Muscle layer of duodenum (tissue), 2 donors: ENCODE measurements around the gene GAPDHS.

ENCODE experiments used
- H3K27ac ChIP-seq: one replicate; pipeline ENCODE4 v1.7.0; 2013; ENCODE audit warnings: mild to moderate bottlenecking, low read length
- H3K27me3 ChIP-seq: one replicate; pipeline ENCODE4 v1.7.0; 2013; ENCODE audit warnings: low read depth, mild to moderate bottlenecking, control low read depth, low read length
- H3K36me3 ChIP-seq, 2 donors: one replicate each; pipeline ENCODE4 v1.7.0; 2013; ENCODE audit warnings: low read length in 2 of 2, control low read depth in 1 of 2, mild to moderate bottlenecking in 1 of 2; ENCODE audit not compliant: insufficient read depth in 2 of 2, control insufficient read depth in 1 of 2
- H3K4me1 ChIP-seq, 2 donors: one replicate each; pipeline ENCODE4 v1.7.0; 2013; ENCODE audit warnings: low read length in 2 of 2, mild to moderate bottlenecking in 2 of 2, control low read depth in 1 of 2, moderate library complexity in 1 of 2; ENCODE audit not compliant: insufficient read depth in 2 of 2, control insufficient read depth in 1 of 2
- H3K4me3 ChIP-seq, 2 donors: one replicate each; pipeline ENCODE4 v1.7.0; 2013; ENCODE audit warnings: low read length in 2 of 2, low read depth in 1 of 2, mild to moderate bottlenecking in 1 of 2
- H3K9me3 ChIP-seq, 2 donors: one replicate each; pipeline ENCODE4 v1.7.0; 2013; ENCODE audit warnings: low read length in 2 of 2, control low read depth in 1 of 2, mild to moderate bottlenecking in 1 of 2; ENCODE audit not compliant: control insufficient read depth in 1 of 2
- donor health status: healthy.

GAPDHS gene

GRCh38 chr19:35533201-35533821 is at the start of gene GAPDHS:
Gene GAPDHS (plus strand): TSS chr19:35533456. CDS start chr19:35533528, 72 bp downstream.
- Histone ChIP-seq H3K4me1 (no peaks in the 10 kb centered on the region), H3K36me3 (no peaks in the 10 kb centered on the region), H3K27me3 (peaks cover 16% of the 10 kb centered on the region), H3K27ac (no peak within 1 kb of the TSS), H3K4me3 (no peak within 1 kb of the TSS), H3K9me3 (no peaks in the 10 kb centered on the region)

DNA sequence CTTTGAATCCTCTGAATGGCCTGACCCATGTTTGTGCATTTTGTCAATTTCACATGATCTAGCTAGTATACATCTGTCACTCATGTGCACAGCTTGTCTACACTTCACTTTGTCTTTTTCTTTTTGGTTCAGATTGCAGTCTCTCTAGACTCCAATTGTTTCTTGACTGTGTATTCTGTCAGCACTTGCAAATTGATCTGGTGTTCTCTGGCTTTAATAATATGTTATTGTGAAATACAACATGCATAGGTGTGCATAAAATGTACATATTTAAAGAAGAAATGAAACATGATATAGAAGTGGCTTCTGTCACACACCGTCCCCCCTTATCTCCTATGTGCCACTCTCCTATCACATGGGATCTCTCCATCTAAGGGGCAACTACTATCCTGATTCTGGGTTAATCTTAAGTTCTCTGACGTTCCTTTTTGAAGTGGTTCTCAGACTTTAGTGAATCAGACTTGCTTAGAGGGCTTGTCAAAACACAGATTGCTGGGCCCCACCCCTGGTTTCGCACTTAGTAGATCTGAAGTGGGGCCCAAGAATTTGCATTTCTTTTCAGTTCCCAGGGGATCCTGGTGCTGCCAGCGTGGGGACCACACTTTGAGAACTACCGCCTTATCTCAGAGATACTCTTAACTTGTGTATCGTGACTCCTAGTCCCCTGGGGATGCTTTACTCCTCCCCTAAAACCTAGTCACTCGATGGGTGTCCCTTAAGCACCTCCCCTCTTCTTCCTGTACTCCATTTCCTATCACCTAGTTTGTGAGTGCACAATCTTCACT is 48.8 kb upstream of the GAPDHS start:
- Histone ChIP-seq H3K9me3 (no peaks in the 10 kb centered on the region), H3K27ac (no peak overlapping the region), H3K36me3 (no peaks in the 10 kb centered on the region), H3K4me3 (no peak overlapping the region), H3K27me3 (no peaks in the 10 kb centered on the region), H3K4me1 (no peaks in the 10 kb centered on the region)

- Histone ChIP-seq H3K27me3 (no peaks in the 10 kb centered on the region), H3K27ac (no peak overlapping the region), H3K36me3 (no peaks in the 10 kb centered on the region), H3K4me3 (no peak overlapping the region), H3K9me3 (no peaks in the 10 kb centered on the region), H3K4me1 (no peaks in the 10 kb centered on the region)
Observed at GRCh38 chr19:35486268-35486708, 47.0 kb upstream of the GAPDHS start.

DNA sequence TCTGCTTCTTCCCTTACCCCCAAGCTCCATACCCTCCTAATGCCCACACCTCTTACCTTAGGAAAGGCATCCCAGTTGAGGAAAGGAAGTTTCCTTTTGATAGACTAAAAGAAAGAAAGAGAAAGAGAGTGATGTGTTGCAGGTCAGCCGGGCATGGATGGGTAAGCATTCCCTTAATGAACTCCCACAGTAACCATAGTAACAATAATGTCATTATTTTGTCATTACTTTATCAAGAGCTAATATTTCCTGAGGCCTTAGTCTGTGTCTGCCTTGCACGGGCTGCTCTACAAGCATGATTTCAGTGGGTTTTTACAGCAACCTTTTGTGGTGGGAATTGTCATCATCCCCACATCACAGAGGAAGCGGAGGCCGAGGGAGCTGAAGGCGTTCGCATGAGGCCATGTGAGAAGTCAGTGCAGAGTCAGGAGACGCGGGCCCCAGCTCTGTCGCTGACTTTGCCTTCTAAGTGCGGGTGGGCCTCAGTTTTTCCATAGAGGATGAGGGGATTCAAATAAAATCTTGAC is 45.5 kb upstream of the GAPDHS start:
- no peaks in the 10 kb centered on the region for H3K9me3 ChIP-seq
- no peaks in the 10 kb centered on the region for H3K4me1 ChIP-seq
- H3K27ac ChIP-seq = no peak overlapping the region
- no peaks in the 10 kb centered on the region for H3K36me3 ChIP-seq
- no peaks in the 10 kb centered on the region for H3K27me3 ChIP-seq
- H3K4me3 ChIP-seq = no peak overlapping the region

GRCh38 chr19:35488677-35489076 is 44.6 kb upstream of the GAPDHS start:
- H3K36me3 ChIP-seq = no peaks in the 10 kb centered on the region
- no peaks in the 10 kb centered on the region for H3K4me1 ChIP-seq
- no peak overlapping the region for H3K27ac ChIP-seq
- H3K27me3 ChIP-seq = no peaks in the 10 kb centered on the region
- H3K4me3 ChIP-seq = no peak overlapping the region
- H3K9me3 ChIP-seq = no peaks in the 10 kb centered on the region

DNA sequence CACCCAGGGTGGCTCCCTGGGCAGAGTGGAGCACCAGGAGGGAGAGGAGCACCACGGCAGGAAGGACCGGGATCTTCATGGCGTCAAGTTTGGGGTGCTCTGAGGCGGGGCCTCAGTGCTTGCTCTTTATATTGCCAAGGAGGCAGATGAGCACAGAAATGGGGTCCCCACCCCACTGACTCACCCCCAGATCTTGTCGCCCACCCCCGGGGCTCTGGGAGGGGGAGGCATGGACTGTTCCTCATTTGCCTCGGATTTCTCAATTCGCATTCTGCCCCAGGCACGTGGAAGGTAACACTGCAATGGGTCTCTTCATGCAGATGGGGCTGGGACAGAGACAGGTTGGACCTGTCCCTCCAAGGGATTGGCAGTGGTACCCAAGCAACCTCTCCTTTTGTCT is 42.9 kb upstream of the GAPDHS start, which contains the start of gene KRTDAP:
TSS of gene KRTDAP (minus strand) at position 101 of the 400 bp plus-strand sequence. CDS start at position 79, 22 bp downstream.
- Histone ChIP-seq H3K4me1 (no peaks in the 10 kb centered on the region), H3K36me3 (no peaks in the 10 kb centered on the region), H3K9me3 (no peaks in the 10 kb centered on the region), H3K27ac (no peak within 1 kb of the TSS), H3K27me3 (no peaks in the 10 kb centered on the region), H3K4me3 (no peak within 1 kb of the TSS)

GRCh38 chr19:35491836-35492360 is 41.4 kb upstream of the GAPDHS start:
- Histone ChIP-seq H3K9me3 (no peaks in the 10 kb centered on the region), H3K27ac (no peak overlapping the region), H3K4me3 (no peak overlapping the region), H3K27me3 (no peaks in the 10 kb centered on the region), H3K36me3 (no peaks in the 10 kb centered on the region), H3K4me1 (no peaks in the 10 kb centered on the region)

DNA sequence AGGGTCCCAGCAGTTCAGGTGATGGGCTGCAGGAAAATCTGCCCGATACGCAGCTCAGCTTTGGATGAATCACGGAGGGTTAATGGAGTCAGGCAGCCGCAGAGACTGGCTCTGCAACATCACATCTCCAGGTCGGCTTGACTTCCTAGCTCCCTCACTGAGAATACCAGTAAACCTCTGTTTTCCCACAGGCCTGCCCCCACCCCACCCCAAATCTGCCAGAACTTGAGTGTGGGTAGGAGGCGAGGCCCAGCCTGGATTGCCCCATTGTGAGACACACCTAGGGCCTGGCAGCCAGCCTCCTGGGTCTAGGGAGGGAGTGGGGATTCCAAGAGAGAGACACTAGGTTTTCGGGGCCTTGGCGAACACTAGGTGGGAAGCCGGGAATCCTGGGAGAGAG is 39.3 kb upstream of the GAPDHS start:
- H3K4me3 ChIP-seq = no peak overlapping the region
- H3K36me3 ChIP-seq = no peaks in the 10 kb centered on the region
- H3K9me3 ChIP-seq = no peaks in the 10 kb centered on the region
- H3K27ac ChIP-seq = no peak overlapping the region
- no peaks in the 10 kb centered on the region for H3K4me1 ChIP-seq
- H3K27me3 ChIP-seq = no peaks in the 10 kb centered on the region

GRCh38 chr19:35495107-35496064 is 37.9 kb upstream of the GAPDHS start:
- Histone ChIP-seq H3K4me1 (no peaks in the 10 kb centered on the region), H3K27ac (no peak overlapping the region), H3K36me3 (no peaks in the 10 kb centered on the region), H3K4me3 (no peak overlapping the region), H3K9me3 (no peaks in the 10 kb centered on the region), H3K27me3 (no peaks in the 10 kb centered on the region)

GRCh38 chr19:35497406-35497805 is 35.9 kb upstream of the GAPDHS start:
- H3K27ac ChIP-seq = no peak overlapping the region
- H3K9me3 ChIP-seq = no peaks in the 10 kb centered on the region
- H3K4me1 ChIP-seq = no peaks in the 10 kb centered on the region
- no peak overlapping the region for H3K4me3 ChIP-seq
- H3K27me3 ChIP-seq = no peaks in the 10 kb centered on the region
- H3K36me3 ChIP-seq = no peaks in the 10 kb centered on the region
